ENCODE data around the gene FERMT3. TPM values are rescaled to one million over a fixed set of nuclear protein-coding genes. Genes with fewer than 3 reads are reported as not detected.
"Not testable (repeated sequence)": the region's sequence is repeated elsewhere in the genome, so short reads cannot be mapped to it uniquely, and the experiment has no call there.

The FERMT3 gene
- total and polyA plus RNA-seq, 4 donors = 22.2 to 42.6 (median 36.9) TPM

DNA sequence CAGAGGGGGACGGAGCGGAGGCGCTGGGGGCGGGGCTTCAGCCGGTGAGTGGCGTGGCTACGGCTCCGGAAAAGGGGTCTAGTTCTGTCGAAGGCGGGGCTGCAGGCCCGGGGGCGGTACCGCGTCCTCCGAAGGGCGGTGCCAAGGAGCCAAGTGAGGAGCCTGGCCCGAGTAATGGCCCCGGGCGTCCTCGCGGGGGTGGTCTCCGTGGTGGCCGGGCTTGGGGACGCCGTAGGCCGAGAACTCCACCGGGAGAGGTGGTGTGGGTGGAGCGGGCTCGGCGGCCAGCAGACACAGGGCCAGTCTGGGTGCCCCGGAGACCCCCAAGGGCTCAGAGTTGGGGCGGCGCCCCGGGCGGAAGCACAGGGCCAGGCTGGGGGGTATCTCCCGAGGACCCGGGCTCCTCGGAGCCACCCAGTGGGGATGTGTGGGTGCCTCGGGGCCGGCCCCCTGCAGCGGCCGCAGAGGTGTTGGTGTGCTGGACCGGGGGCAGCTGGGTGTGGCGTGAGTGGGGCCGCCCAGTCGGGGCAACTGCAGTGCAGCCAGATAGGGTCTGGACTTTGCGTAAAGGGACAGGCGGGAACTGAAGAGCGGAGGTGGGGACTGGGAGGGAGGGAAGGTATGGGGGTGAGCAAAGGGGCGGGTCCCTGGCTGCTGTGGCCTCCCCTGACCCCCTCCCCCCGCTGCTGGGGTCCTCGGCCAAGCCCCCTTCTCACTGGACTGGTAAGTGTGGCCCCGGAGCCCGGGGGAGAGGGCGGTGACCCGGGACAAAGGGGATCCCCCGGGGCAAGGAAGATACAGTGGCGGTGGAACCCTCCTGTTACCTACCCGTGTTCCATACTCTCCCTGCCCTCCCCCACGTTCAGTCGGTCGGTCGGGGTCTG lies 35.2 kb downstream of the FERMT3 start:
- Histone ChIP-seq H3K27me3 (ENCODE audit: control insufficient read depth in 1 of 2, insufficient read depth in 2 of 2, low read length in 1 of 2) (no peaks in the 10 kb centered on the region), H3K4me3 (ENCODE audit: low read length in 2 of 2) (peak overlapping the region; percentile 74 to 84), H3K4me1 (ENCODE audit: control insufficient read depth in 1 of 2, insufficient read depth in 2 of 2, low read length in 2 of 2) (no peaks in the 10 kb centered on the region), H3K36me3 (ENCODE audit: control insufficient read depth in 1 of 2, insufficient read depth in 2 of 2, low read length in 1 of 2) (peaks cover 0 to 2% of the 10 kb centered on the region in 2 donors), H3K9me3 (ENCODE audit: control insufficient read depth, low read length) (no peaks in the 10 kb centered on the region), H3K27ac (ENCODE audit: low read depth in 1 of 2, low read length in 2 of 2) (peak overlapping the region in 1 of 2 donors; percentile 30)
- intact Hi-C loops (cut with DNase I) = loop anchor here in 1 of 2 donors (1.0 kb wide), 1 partner anchor 29 kb away; no protein-coding TSS in a partner anchor
- ATAC-seq (ENCODE audit: low FRiP score) (peak; percentile 3), DNase-seq (peak in 1 of 2 donors; percentile 78)
- 1% methylated on average over 48 to 63 of the region's 63 CpGs for WGBS, 2 donors

DNA sequence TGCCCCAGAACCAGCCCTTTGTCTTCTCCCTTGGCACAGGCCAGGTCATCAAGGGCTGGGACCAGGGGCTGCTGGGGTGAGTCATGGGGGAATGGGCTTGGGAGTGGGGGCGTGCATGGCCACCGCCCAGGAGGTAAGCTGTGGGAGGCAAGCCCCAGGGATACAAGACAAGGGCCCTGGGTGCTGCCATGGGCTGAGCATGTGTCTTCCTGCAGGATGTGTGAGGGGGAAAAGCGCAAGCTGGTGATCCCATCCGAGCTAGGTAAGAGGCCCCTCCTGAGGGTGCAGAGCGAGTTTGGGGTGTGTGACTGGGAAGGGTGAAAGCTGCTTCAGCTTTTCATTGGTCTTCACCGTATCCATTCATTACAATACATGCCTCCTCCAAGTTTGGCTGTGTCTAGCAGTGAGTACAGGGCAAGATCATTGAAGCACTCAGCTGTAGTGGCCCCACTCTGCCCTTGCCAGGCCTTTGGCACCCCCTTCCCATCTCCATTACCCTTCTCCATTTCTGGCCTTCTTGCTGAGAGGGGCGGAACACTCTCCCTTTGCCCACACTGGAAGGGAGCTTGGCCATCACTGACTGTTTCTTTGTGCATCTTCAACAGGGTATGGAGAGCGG lies 36.8 kb downstream of the FERMT3 start:
- WGBS, 2 donors = 79 to 81% methylated on average over 8 of the region's 8 CpGs
- no peaks in the 10 kb centered on the region for H3K27me3 ChIP-seq (ENCODE audit: control insufficient read depth in 1 of 2, insufficient read depth in 2 of 2, low read length in 1 of 2)
- ATAC-seq (ENCODE audit: low FRiP score) = no peak
- H3K4me3 ChIP-seq (ENCODE audit: low read length in 2 of 2) = no peak overlapping the region
- no peak for DNase-seq
- H3K4me1 ChIP-seq (ENCODE audit: control insufficient read depth in 1 of 2, insufficient read depth in 2 of 2, low read length in 2 of 2) = no peaks in the 10 kb centered on the region
- no peak overlapping the region for H3K27ac ChIP-seq (ENCODE audit: low read depth in 1 of 2, low read length in 2 of 2)
- no peaks in the 10 kb centered on the region for H3K36me3 ChIP-seq (ENCODE audit: control insufficient read depth in 1 of 2, insufficient read depth in 2 of 2, low read length in 1 of 2)
- no peaks in the 10 kb centered on the region for H3K9me3 ChIP-seq (ENCODE audit: control insufficient read depth, low read length)
- intact Hi-C loops (cut with DNase I) = no loop called here

DNA sequence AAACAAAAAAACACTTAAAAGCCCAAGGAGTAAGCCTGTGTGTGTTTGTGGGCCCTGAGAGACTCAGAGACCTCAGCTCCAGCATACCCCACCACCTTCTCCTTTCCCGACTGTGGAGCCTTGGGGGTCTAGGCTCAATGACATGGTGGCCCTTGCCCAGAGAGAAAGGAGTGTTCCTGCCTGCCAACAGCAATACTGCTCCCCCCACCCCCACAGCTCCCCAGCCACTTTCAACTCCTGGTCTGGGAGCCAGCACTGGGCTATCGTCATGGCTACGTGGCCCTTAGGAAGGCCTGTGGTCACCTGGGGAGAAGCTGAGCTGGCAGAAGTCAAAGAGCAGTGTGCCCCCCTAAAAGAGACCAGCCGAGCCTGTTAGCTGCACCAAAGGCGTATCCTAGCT lies 37.6 kb downstream of the FERMT3 start:
- H3K27me3 ChIP-seq (ENCODE audit: control insufficient read depth in 1 of 2, insufficient read depth in 2 of 2, low read length in 1 of 2) = no peaks in the 10 kb centered on the region
- DNase-seq (no peak), ATAC-seq (ENCODE audit: low FRiP score) (no peak)
- no peaks in the 10 kb centered on the region for H3K36me3 ChIP-seq (ENCODE audit: control insufficient read depth in 1 of 2, insufficient read depth in 2 of 2, low read length in 1 of 2)
- H3K4me3 ChIP-seq (ENCODE audit: low read length in 2 of 2) = no peak overlapping the region
- H3K27ac ChIP-seq (ENCODE audit: low read depth in 1 of 2, low read length in 2 of 2) = no peak overlapping the region
- intact Hi-C loops (cut with DNase I) = no loop called here
- 31 to 53% methylated on average over 5 of the region's 5 CpGs for WGBS, 2 donors
- no peaks in the 10 kb centered on the region for H3K4me1 ChIP-seq (ENCODE audit: control insufficient read depth in 1 of 2, insufficient read depth in 2 of 2, low read length in 2 of 2)
- H3K9me3 ChIP-seq (ENCODE audit: control insufficient read depth, low read length) = no peaks in the 10 kb centered on the region

DNA sequence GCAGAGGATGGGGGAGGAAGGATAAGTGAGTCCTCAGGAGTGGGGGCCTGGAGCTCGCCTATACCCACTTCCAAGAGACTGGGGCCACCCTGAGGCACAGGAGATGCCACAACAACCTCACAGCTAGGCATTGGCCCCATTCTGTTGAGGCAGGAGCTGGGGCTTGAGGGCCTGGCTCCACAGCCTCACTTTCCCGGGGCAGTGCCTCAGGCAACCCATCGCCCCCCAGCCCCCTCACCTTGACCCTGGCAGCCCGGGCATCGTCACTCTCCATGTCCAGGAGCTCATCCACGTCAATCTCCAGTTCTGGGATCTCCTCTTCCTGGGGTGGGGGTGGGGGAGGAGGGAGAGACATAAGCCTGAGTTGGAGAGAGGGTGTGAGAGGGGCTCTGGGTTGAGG lies 38.4 kb downstream of the FERMT3 start:
- intact Hi-C loops (cut with DNase I) = no loop called here
- Histone ChIP-seq H3K27me3 (ENCODE audit: control insufficient read depth in 1 of 2, insufficient read depth in 2 of 2, low read length in 1 of 2) (no peaks in the 10 kb centered on the region), H3K4me1 (ENCODE audit: control insufficient read depth in 1 of 2, insufficient read depth in 2 of 2, low read length in 2 of 2) (no peaks in the 10 kb centered on the region), H3K9me3 (ENCODE audit: control insufficient read depth, low read length) (no peaks in the 10 kb centered on the region), H3K4me3 (ENCODE audit: low read length in 2 of 2) (peak overlapping the region in 1 of 2 donors; percentile 68), H3K36me3 (ENCODE audit: control insufficient read depth in 1 of 2, insufficient read depth in 2 of 2, low read length in 1 of 2) (no peaks in the 10 kb centered on the region), H3K27ac (ENCODE audit: low read depth in 1 of 2, low read length in 2 of 2) (peak overlapping the region in 1 of 2 donors; percentile 13)
- DNase-seq (no peak), ATAC-seq (ENCODE audit: low FRiP score) (no peak)
- WGBS, 2 donors = 13 to 25% methylated on average over 6 of the region's 6 CpGs

DNA sequence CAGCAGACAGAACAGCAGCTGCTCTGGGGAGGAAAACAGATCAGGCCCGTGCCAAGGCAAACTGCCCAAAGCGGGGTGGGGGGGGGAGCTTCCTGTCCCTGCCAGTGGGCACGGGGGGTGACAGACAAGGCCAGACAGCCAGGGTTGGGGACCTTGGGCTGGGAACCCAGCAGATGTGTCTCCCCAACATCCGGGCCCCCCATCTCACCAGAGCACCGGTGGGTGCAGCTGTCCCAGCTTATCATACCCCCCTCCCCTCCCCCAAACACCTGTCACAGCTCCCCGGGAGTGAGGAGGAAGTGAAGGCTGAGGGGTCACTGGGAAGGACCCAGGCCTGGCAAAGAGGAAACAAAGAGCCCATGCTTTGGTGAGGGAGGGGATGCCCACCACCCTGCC lies 38.9 kb downstream of the FERMT3 start:
- H3K4me1 ChIP-seq (ENCODE audit: control insufficient read depth in 1 of 2, insufficient read depth in 2 of 2, low read length in 2 of 2) = no peaks in the 10 kb centered on the region
- H3K4me3 ChIP-seq (ENCODE audit: low read length in 2 of 2) = peak overlapping the region in 1 of 2 donors; percentile 68
- no peaks in the 10 kb centered on the region for H3K27me3 ChIP-seq (ENCODE audit: control insufficient read depth in 1 of 2, insufficient read depth in 2 of 2, low read length in 1 of 2)
- intact Hi-C loops (cut with DNase I) = no loop called here
- ATAC-seq (ENCODE audit: low FRiP score) (no peak), DNase-seq (peak in 1 of 2 donors; percentile 89)
- peak overlapping the region in 1 of 2 donors; percentile 13 for H3K27ac ChIP-seq (ENCODE audit: low read depth in 1 of 2, low read length in 2 of 2)
- WGBS, 2 donors = 0 to 3% methylated on average over 5 to 6 of the region's 6 CpGs
- no peaks in the 10 kb centered on the region for H3K9me3 ChIP-seq (ENCODE audit: control insufficient read depth, low read length)
- H3K36me3 ChIP-seq (ENCODE audit: control insufficient read depth in 1 of 2, insufficient read depth in 2 of 2, low read length in 1 of 2) = no peaks in the 10 kb centered on the region

DNA sequence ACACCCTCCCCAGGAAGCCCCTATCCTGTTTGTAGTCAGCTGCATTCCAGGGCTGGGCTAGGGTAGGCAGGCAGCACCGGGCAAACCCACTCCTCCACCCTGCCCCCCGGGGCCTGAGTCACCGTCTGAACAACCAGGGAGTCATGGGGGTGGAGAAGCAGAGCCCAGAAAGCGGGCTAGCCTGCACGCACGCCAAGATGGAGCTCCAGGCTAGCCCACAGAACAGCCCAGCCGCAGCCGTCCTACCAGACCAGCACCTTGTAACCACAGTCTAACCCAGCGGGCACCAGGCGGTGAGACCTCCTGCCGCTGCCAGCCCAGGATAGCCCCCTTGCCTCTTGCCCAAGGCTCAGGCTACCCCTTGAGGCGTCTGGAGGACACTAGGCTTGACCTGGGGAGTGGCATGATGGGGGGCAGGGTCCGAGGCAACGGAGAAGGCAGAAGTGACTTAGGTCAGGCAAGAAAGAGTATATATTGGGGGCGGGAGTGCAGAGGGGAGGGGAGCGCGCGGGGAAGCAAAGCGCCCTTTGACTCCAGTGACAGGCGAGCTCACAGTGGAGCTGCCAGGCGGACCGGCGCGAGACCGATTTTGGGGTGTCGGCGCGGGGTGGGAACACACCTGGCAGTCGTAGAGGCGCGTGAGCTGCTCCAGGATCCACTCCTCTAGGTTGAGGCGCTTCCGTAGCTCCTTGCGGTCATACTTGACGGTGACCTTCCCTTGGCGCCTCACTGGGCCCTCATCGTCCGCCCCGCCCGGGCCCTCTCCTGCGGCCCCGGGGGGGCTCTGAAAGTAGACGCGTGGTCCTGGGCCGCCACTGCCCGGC lies 39.5 kb downstream of the FERMT3 start:
- intact Hi-C loops (cut with DNase I) = no loop called here
- H3K9me3 ChIP-seq (ENCODE audit: control insufficient read depth, low read length) = no peaks in the 10 kb centered on the region
- peak overlapping the region in 1 of 2 donors; percentile 12 for H3K27ac ChIP-seq (ENCODE audit: low read depth in 1 of 2, low read length in 2 of 2)
- no peak for ATAC-seq (ENCODE audit: low FRiP score)
- WGBS, 2 donors = 1% methylated on average over 40 to 46 of the region's 46 CpGs
- peak overlapping the region; percentile 1 to 68 for H3K4me3 ChIP-seq (ENCODE audit: low read length in 2 of 2)
- H3K36me3 ChIP-seq (ENCODE audit: control insufficient read depth in 1 of 2, insufficient read depth in 2 of 2, low read length in 1 of 2) = no peaks in the 10 kb centered on the region
- H3K27me3 ChIP-seq (ENCODE audit: control insufficient read depth in 1 of 2, insufficient read depth in 2 of 2, low read length in 1 of 2) = no peaks in the 10 kb centered on the region
- H3K4me1 ChIP-seq (ENCODE audit: control insufficient read depth in 1 of 2, insufficient read depth in 2 of 2, low read length in 2 of 2) = no peaks in the 10 kb centered on the region
- DNase-seq = peak; percentile 93 to 96

DNA sequence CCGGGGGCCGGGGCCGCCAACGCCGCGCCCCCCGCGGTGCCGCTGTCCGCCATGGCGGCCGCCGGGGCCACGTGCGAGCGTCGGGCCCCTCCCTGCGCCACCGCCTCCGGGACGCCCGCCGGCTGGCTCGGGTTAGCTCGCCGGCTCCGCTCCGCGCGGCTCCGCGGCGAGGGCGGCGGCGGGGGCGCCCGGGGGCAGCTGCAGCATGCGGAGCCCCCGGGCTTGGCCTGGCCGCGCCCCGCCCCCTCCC lies 40.0 kb downstream of the FERMT3 start:
- DNase-seq; ATAC-seq (ENCODE audit: low FRiP score); H3K4me1 ChIP-seq (ENCODE audit: control insufficient read depth in 1 of 2, insufficient read depth in 2 of 2, low read length in 2 of 2); H3K27me3 ChIP-seq (ENCODE audit: control insufficient read depth in 1 of 2, insufficient read depth in 2 of 2, low read length in 1 of 2); intact Hi-C loops (cut with DNase I); H3K27ac ChIP-seq (ENCODE audit: low read depth in 1 of 2, low read length in 2 of 2); H3K36me3 ChIP-seq (ENCODE audit: control insufficient read depth in 1 of 2, insufficient read depth in 2 of 2, low read length in 1 of 2); H3K9me3 ChIP-seq (ENCODE audit: control insufficient read depth, low read length): not testable (repeated sequence)
- WGBS, 2 donors = 0 to 3% methylated on average over 8 to 43 of the region's 43 CpGs
- H3K4me3 ChIP-seq (ENCODE audit: low read length in 2 of 2) = peak overlapping the region in 1 of 2 donors; percentile 68

DNA sequence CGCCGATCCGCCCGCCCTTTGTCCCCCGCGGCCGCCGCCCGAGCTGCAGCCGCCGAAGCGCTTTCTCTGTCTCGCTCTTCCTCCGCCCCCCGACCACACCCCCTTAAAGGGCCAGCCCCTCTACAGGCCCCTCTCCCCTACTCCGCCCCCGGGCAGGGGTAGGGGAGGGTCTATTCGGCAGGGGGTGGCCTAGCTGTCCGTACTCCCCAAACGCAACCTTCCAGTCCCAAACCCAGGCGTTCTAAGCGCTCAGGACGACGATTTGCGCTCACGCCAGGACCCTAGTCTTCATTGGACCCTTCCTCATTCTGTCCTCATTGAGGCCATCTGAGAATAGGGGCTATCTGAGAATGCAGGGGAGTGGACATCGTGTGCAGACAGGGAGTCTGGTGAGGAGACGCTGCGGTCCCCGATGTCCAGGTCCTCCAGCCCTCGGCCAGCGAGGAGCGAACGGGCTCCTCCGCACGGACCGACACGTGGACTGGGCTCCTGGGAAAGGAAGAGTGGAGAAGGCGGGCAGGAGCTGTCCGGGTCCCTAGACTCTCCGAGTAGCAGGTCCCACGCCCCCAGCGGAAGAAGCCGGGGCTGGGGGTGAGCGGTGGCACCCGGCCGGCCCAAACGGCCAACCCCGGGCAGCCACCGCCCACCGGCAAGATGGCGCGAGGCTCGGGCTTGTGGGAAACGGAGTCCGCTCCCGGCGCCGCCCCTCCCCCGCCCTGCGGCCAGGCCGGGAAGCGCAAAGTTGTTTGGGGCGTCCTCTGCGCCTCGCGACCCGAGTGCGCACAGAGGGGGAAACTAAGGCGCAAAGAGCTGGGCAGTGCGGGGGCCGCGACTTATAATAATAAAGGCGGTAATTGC lies 40.6 kb downstream of the FERMT3 start, which contains the start of gene PPP1R14B:
Gene PPP1R14B (minus strand): TSS at position 73 of the 858 bp plus-strand sequence. CDS start 270 bp downstream, outside the sequence.
- H3K4me1 ChIP-seq (ENCODE audit: control insufficient read depth in 1 of 2, insufficient read depth in 2 of 2, low read length in 2 of 2) = no peaks in the 10 kb centered on the region
- no peaks in the 10 kb centered on the region for H3K27me3 ChIP-seq (ENCODE audit: control insufficient read depth in 1 of 2, insufficient read depth in 2 of 2, low read length in 1 of 2)
- H3K4me3 ChIP-seq (ENCODE audit: low read length in 2 of 2) = peak within 1 kb of the TSS; percentile 68 to 75
- 0 to 1% methylated on average over 57 to 74 of the region's 74 CpGs for WGBS, 2 donors
- no peaks in the 10 kb centered on the region for H3K36me3 ChIP-seq (ENCODE audit: control insufficient read depth in 1 of 2, insufficient read depth in 2 of 2, low read length in 1 of 2)
- H3K9me3 ChIP-seq (ENCODE audit: control insufficient read depth, low read length) = no peaks in the 10 kb centered on the region
- H3K27ac ChIP-seq (ENCODE audit: low read depth in 1 of 2, low read length in 2 of 2) = peak within 1 kb of the TSS in 1 of 2 donors; percentile 56
- peak; percentile 94 to 97 for DNase-seq
- intact Hi-C loops (cut with DNase I) = no loop called here
- peak; percentile 83 for ATAC-seq (ENCODE audit: low FRiP score)

Data from aorta (tissue), 5 donors.